ENCODE measurements around the gene COL4A1. TPM values are rescaled to one million over a fixed set of nuclear protein-coding genes. Genes with fewer than 3 reads are reported as not detected.

Gene COL4A1
- polyA plus RNA-seq, 4 donors = 3.1 to 85.7 (median 32.2) TPM

DNA sequence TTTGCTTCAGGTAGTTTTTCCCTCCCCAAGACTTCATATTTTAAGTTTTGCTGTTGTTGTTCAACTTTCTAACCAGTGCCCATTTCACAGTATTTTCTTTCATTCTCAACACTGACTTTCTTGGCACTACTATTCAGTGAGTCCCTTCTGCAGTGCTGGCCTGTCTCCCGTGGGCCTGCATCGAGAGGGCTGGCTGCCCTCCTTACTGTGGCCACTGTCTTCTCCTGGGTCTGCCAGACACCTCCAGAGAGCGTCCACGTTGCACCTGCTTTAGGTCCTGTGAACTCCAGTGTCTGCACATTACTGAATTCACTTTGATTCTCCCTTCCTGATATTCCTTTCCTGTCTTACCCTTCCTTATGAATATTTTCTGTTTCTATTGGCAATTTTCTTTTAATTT, 27.3 kb downstream of the COL4A1 start:
- no peaks in the 10 kb centered on the region for H3K9me3 ChIP-seq (ENCODE audit: control insufficient read depth in 2 of 2, insufficient read depth in 1 of 2, low read depth in 1 of 2, low read length in 1 of 2)
- no peak overlapping the region for H3K4me3 ChIP-seq (ENCODE audit: low read depth in 1 of 3, low read length in 3 of 3)
- H3K4me1 ChIP-seq (ENCODE audit: control insufficient read depth in 3 of 3, insufficient read depth in 2 of 3, low read depth in 1 of 3, low read length in 2 of 3) = no peaks in the 10 kb centered on the region
- peak overlapping the region in 1 of 3 donors; percentile 35 for H3K27ac ChIP-seq (ENCODE audit: low read depth in 1 of 3, low read length in 2 of 3)
- 72 to 83% (median 79%) methylated on average over 4 of the region's 4 CpGs for WGBS, 3 donors
- FAIRE-seq (no peak), DNase-seq (no peak)
- H3K36me3 ChIP-seq (ENCODE audit: control insufficient read depth in 3 of 3, insufficient read depth in 2 of 3, low read depth in 1 of 3, low read length in 3 of 3) = peaks cover 0 to 5% (median 0%) of the 10 kb centered on the region in 3 donors
- no peaks in the 10 kb centered on the region for H3K27me3 ChIP-seq (ENCODE audit: control insufficient read depth in 3 of 3, insufficient read depth in 3 of 3, low read length in 3 of 3)

DNA sequence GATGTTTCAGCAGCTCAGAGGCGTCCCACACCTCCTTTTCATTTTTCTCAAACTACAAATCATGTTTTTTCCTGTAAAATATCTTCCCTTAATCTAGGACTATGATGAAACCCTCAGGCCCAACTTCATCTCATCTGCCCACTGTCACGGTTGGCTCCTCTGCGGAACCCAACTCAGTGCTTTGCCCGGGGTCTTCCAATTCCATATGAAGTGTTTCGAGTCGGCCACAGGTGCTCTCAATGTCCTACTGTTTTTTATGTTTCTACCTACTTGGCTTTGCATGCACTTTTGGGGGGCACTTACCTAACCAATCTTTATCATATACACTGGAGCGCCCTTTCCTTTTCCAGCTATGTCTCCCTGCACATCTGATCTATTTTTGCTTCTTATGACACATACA, 28.1 kb downstream of the COL4A1 start:
- H3K4me3 ChIP-seq (ENCODE audit: low read depth in 1 of 3, low read length in 3 of 3) = peak overlapping the region in 1 of 3 donors; percentile 8
- H3K9me3 ChIP-seq (ENCODE audit: control insufficient read depth in 2 of 2, insufficient read depth in 1 of 2, low read depth in 1 of 2, low read length in 1 of 2) = no peaks in the 10 kb centered on the region
- 82 to 87% (median 83%) methylated on average over 7 of the region's 7 CpGs for WGBS, 3 donors
- DNase-seq (no peak), FAIRE-seq (no peak)
- H3K4me1 ChIP-seq (ENCODE audit: control insufficient read depth in 3 of 3, insufficient read depth in 2 of 3, low read depth in 1 of 3, low read length in 2 of 3) = no peaks in the 10 kb centered on the region
- H3K36me3 ChIP-seq (ENCODE audit: control insufficient read depth in 3 of 3, insufficient read depth in 2 of 3, low read depth in 1 of 3, low read length in 3 of 3) = peaks cover 0 to 5% (median 0%) of the 10 kb centered on the region in 3 donors
- no peaks in the 10 kb centered on the region for H3K27me3 ChIP-seq (ENCODE audit: control insufficient read depth in 3 of 3, insufficient read depth in 3 of 3, low read length in 3 of 3)
- H3K27ac ChIP-seq (ENCODE audit: low read depth in 1 of 3, low read length in 2 of 3) = no peak overlapping the region

DNA sequence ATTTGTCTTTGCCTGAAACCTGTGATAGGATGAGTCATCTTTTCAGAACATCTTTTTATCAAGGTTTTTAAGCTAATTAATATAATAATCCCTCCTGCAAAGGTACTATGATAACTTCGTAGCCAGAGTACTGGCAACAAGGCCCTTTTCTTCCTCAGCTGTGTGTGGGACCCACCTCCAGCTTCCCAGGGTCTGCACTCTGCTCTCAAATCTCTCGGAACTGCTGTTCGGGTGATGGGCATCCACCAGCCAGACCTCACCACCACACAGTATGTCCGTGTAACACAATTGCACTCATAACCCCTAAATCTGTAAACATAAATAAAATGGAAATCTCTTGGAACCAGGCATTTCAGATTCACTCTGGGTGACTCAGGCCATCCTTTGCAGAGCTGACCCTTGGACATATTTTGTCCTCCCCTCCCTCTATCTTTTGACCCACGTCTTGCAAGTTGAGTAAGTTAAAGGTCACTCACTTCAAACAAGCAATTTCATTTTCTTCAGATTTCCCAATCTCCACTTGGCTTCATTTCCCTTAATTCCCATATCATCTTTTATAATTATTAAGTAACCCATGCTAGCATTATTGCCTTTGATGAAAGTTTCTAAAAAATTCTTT, 29.5 kb downstream of the COL4A1 start:
- H3K27ac ChIP-seq (ENCODE audit: low read depth in 1 of 3, low read length in 2 of 3) = peak overlapping the region in 1 of 3 donors; percentile 64
- H3K4me3 ChIP-seq (ENCODE audit: low read depth in 1 of 3, low read length in 3 of 3) = no peak overlapping the region
- FAIRE-seq (no peak), DNase-seq (no peak)
- WGBS, 3 donors = 54 to 57% (median 55%) methylated on average over 5 of the region's 5 CpGs
- no peaks in the 10 kb centered on the region for H3K9me3 ChIP-seq (ENCODE audit: control insufficient read depth in 2 of 2, insufficient read depth in 1 of 2, low read depth in 1 of 2, low read length in 1 of 2)
- H3K27me3 ChIP-seq (ENCODE audit: control insufficient read depth in 3 of 3, insufficient read depth in 3 of 3, low read length in 3 of 3) = no peaks in the 10 kb centered on the region
- no peaks in the 10 kb centered on the region for H3K36me3 ChIP-seq (ENCODE audit: control insufficient read depth in 3 of 3, insufficient read depth in 2 of 3, low read depth in 1 of 3, low read length in 3 of 3)
- no peaks in the 10 kb centered on the region for H3K4me1 ChIP-seq (ENCODE audit: control insufficient read depth in 3 of 3, insufficient read depth in 2 of 3, low read depth in 1 of 3, low read length in 2 of 3)

DNA sequence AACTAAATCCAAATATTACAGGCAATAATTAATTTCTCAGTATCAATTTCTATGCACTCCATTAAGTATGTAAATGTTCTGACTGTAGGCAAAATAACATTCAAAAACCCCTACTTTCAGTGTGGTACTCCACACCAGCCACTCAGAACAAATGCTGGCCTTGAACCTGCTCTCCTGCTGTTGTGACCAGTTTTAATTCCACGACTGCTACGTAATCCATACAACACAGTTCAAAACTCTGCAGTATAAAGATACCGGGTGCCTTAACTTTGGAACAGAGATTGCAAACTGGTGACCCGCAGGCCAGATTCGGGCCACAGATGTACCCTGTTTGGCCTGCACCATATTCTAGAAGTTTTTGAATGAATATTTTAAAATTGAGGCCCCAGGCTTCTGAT, 30.4 kb downstream of the COL4A1 start:
- Histone ChIP-seq H3K36me3 (ENCODE audit: control insufficient read depth in 3 of 3, insufficient read depth in 2 of 3, low read depth in 1 of 3, low read length in 3 of 3) (no peaks in the 10 kb centered on the region), H3K9me3 (ENCODE audit: control insufficient read depth in 2 of 2, insufficient read depth in 1 of 2, low read depth in 1 of 2, low read length in 1 of 2) (no peaks in the 10 kb centered on the region), H3K27me3 (ENCODE audit: control insufficient read depth in 3 of 3, insufficient read depth in 3 of 3, low read length in 3 of 3) (no peaks in the 10 kb centered on the region), H3K27ac (ENCODE audit: low read depth in 1 of 3, low read length in 2 of 3) (peak overlapping the region in 1 of 3 donors; percentile 8), H3K4me3 (ENCODE audit: low read depth in 1 of 3, low read length in 3 of 3) (no peak overlapping the region), H3K4me1 (ENCODE audit: control insufficient read depth in 3 of 3, insufficient read depth in 2 of 3, low read depth in 1 of 3, low read length in 2 of 3) (no peaks in the 10 kb centered on the region)
- DNase-seq (no peak), FAIRE-seq (no peak)
- WGBS, 3 donors = 86 to 88% (median 86%) methylated on average over 5 of the region's 5 CpGs

DNA sequence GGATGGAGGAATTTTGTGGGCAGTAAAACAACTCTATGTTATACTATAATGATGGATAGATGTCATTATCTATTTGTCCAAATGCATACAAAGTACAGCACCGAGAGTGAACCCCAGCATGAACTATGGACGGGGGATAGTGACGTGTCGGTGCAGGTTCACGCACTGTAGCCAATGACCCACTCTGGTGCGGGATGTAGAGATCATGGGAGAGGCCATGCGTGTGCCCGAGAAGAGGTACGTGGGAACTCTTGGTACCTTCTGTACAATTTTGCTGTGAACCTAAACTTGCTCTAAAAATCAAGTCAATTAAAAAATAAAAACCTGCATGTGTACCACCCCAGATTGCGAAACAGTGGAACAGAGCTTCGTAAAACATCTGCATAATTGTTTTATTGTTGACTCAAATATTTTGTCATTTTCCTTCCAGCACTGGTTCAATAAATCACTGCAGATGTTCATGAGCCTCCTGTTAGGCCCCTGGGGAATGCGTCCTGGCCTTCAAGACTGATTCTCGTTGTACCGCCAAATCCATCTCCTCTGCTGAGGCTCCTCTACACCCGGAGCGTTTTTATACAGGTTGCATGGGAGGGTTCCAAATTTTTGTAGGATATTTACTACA, 30.9 kb downstream of the COL4A1 start:
- Histone ChIP-seq H3K27ac (ENCODE audit: low read depth in 1 of 3, low read length in 2 of 3) (no peak overlapping the region), H3K9me3 (ENCODE audit: control insufficient read depth in 2 of 2, insufficient read depth in 1 of 2, low read depth in 1 of 2, low read length in 1 of 2) (no peaks in the 10 kb centered on the region), H3K27me3 (ENCODE audit: control insufficient read depth in 3 of 3, insufficient read depth in 3 of 3, low read length in 3 of 3) (no peaks in the 10 kb centered on the region), H3K4me1 (ENCODE audit: control insufficient read depth in 3 of 3, insufficient read depth in 2 of 3, low read depth in 1 of 3, low read length in 2 of 3) (no peaks in the 10 kb centered on the region), H3K36me3 (ENCODE audit: control insufficient read depth in 3 of 3, insufficient read depth in 2 of 3, low read depth in 1 of 3, low read length in 3 of 3) (no peaks in the 10 kb centered on the region), H3K4me3 (ENCODE audit: low read depth in 1 of 3, low read length in 3 of 3) (no peak overlapping the region)
- 69 to 75% (median 71%) methylated on average over 16 of the region's 16 CpGs for WGBS, 3 donors
- DNase-seq (no peak), FAIRE-seq (no peak)

- no peak for FAIRE-seq
- H3K4me3 ChIP-seq (ENCODE audit: low read depth in 1 of 3, low read length in 3 of 3) = no peak overlapping the region
- H3K36me3 ChIP-seq (ENCODE audit: control insufficient read depth in 3 of 3, insufficient read depth in 2 of 3, low read depth in 1 of 3, low read length in 3 of 3) = no peaks in the 10 kb centered on the region
- no peaks in the 10 kb centered on the region for H3K4me1 ChIP-seq (ENCODE audit: control insufficient read depth in 3 of 3, insufficient read depth in 2 of 3, low read depth in 1 of 3, low read length in 2 of 3)
- no peaks in the 10 kb centered on the region for H3K27me3 ChIP-seq (ENCODE audit: control insufficient read depth in 3 of 3, insufficient read depth in 3 of 3, low read length in 3 of 3)
- H3K9me3 ChIP-seq (ENCODE audit: control insufficient read depth in 2 of 2, insufficient read depth in 1 of 2, low read depth in 1 of 2, low read length in 1 of 2) = no peaks in the 10 kb centered on the region
- H3K27ac ChIP-seq (ENCODE audit: low read depth in 1 of 3, low read length in 2 of 3) = no peak overlapping the region
- 68 to 79% (median 74%) methylated on average over 5 of the region's 5 CpGs for WGBS, 3 donors
- DNase-seq = no peak
Observed at GRCh38 chr13:110274687-110275086, 32.3 kb downstream of the COL4A1 start.

GRCh38 chr13:110273254-110273653, 33.7 kb downstream of the COL4A1 start:
- no peaks in the 10 kb centered on the region for H3K9me3 ChIP-seq (ENCODE audit: control insufficient read depth in 2 of 2, insufficient read depth in 1 of 2, low read depth in 1 of 2, low read length in 1 of 2)
- peaks cover 0 to 4% (median 0%) of the 10 kb centered on the region in 3 donors for H3K36me3 ChIP-seq (ENCODE audit: control insufficient read depth in 3 of 3, insufficient read depth in 2 of 3, low read depth in 1 of 3, low read length in 3 of 3)
- DNase-seq (no peak), FAIRE-seq (no peak)
- WGBS, 3 donors = 88 to 93% (median 90%) methylated on average over 6 of the region's 6 CpGs
- H3K4me3 ChIP-seq (ENCODE audit: low read depth in 1 of 3, low read length in 3 of 3) = no peak overlapping the region
- no peak overlapping the region for H3K27ac ChIP-seq (ENCODE audit: low read depth in 1 of 3, low read length in 2 of 3)
- no peaks in the 10 kb centered on the region for H3K4me1 ChIP-seq (ENCODE audit: control insufficient read depth in 3 of 3, insufficient read depth in 2 of 3, low read depth in 1 of 3, low read length in 2 of 3)
- H3K27me3 ChIP-seq (ENCODE audit: control insufficient read depth in 3 of 3, insufficient read depth in 3 of 3, low read length in 3 of 3) = no peaks in the 10 kb centered on the region

DNA sequence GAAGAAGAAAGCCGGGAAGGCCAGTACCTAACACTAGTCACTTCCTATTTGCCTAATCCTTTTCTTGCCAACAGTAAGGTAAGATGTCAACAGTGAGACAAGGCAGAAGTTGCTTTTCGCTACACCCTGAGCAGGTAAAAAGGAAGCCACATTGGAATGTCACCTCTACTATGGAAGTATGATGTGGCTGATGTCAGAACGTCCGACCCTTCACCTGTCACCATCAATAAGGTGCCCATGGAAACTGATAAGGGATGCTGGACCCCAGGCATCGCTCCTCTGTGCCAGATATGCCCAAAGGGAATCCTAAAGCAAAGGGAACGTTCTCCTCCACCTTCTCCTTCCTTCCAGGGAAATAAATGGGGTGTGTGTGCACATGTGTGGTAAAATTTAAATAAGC, 34.3 kb downstream of the COL4A1 start:
- DNase-seq = no peak
- Histone ChIP-seq H3K36me3 (ENCODE audit: control insufficient read depth in 3 of 3, insufficient read depth in 2 of 3, low read depth in 1 of 3, low read length in 3 of 3) (peaks cover 0 to 4% (median 0%) of the 10 kb centered on the region in 3 donors), H3K27me3 (ENCODE audit: control insufficient read depth in 3 of 3, insufficient read depth in 3 of 3, low read length in 3 of 3) (no peaks in the 10 kb centered on the region), H3K4me1 (ENCODE audit: control insufficient read depth in 3 of 3, insufficient read depth in 2 of 3, low read depth in 1 of 3, low read length in 2 of 3) (no peaks in the 10 kb centered on the region), H3K4me3 (ENCODE audit: low read depth in 1 of 3, low read length in 3 of 3) (no peak overlapping the region), H3K27ac (ENCODE audit: low read depth in 1 of 3, low read length in 2 of 3) (no peak overlapping the region), H3K9me3 (ENCODE audit: control insufficient read depth in 2 of 2, insufficient read depth in 1 of 2, low read depth in 1 of 2, low read length in 1 of 2) (no peaks in the 10 kb centered on the region)
- FAIRE-seq = no peak
- WGBS, 3 donors = 78 to 87% (median 81%) methylated on average over 6 of the region's 6 CpGs

- DNase-seq (no peak), FAIRE-seq (no peak)
- Histone ChIP-seq H3K36me3 (ENCODE audit: control insufficient read depth in 3 of 3, insufficient read depth in 2 of 3, low read depth in 1 of 3, low read length in 3 of 3) (peaks cover 0 to 4% (median 0%) of the 10 kb centered on the region in 3 donors), H3K4me1 (ENCODE audit: control insufficient read depth in 3 of 3, insufficient read depth in 2 of 3, low read depth in 1 of 3, low read length in 2 of 3) (no peaks in the 10 kb centered on the region), H3K9me3 (ENCODE audit: control insufficient read depth in 2 of 2, insufficient read depth in 1 of 2, low read depth in 1 of 2, low read length in 1 of 2) (no peaks in the 10 kb centered on the region), H3K27ac (ENCODE audit: low read depth in 1 of 3, low read length in 2 of 3) (no peak overlapping the region), H3K27me3 (ENCODE audit: control insufficient read depth in 3 of 3, insufficient read depth in 3 of 3, low read length in 3 of 3) (no peaks in the 10 kb centered on the region), H3K4me3 (ENCODE audit: low read depth in 1 of 3, low read length in 3 of 3) (no peak overlapping the region)
- WGBS, 3 donors = 72 to 83% (median 75%) methylated on average over 5 of the region's 5 CpGs
Observed at GRCh38 chr13:110272227-110272626, 34.7 kb downstream of the COL4A1 start.

All from small intestine (tissue), 7 donors.